Sigmoid colon (tissue), 7 donors: ENCODE results near the gene KDM3B. TPM values are rescaled to one million over a fixed set of nuclear protein-coding genes. Genes with fewer than 3 reads are reported as not detected.
"Not testable (repeated sequence)": the region's sequence is repeated elsewhere in the genome, so short reads cannot be mapped to it uniquely, and the experiment has no call there.

Experiments
- DNase-seq: peaks from one replicate; pipeline ENCODE4 v3.0.0-alpha.2; 2019
- H3K27ac ChIP-seq, 4 donors: fragments of 200-600 bp; sonication (generic); one replicate each; pipeline ENCODE4 v1.5.1; 2016 to 2019; ENCODE audit warnings: mild to moderate bottlenecking in 1 of 4
- H3K27me3 ChIP-seq, 3 donors: fragments of 200-600 bp; sonication (generic); one replicate each; pipeline ENCODE4 v1.5.1; 2019; ENCODE audit warnings: mild to moderate bottlenecking in 1 of 3
- H3K36me3 ChIP-seq, 4 donors: fragments of 200-600 bp; sonication (generic); one replicate each; pipeline ENCODE4 v1.5.1; 2016 to 2019
- H3K4me1 ChIP-seq, 4 donors: fragments of 200-600 bp; sonication (generic); one replicate each; pipeline ENCODE4 v1.5.1; 2017 to 2019
- H3K4me3 ChIP-seq, 4 donors: fragments of 200-600 bp; sonication (generic); one replicate each; pipeline ENCODE4 v1.5.1; 2017 to 2019; ENCODE audit warnings: mild to moderate bottlenecking in 2 of 4, moderate library complexity in 1 of 4
- H3K9me3 ChIP-seq, 4 donors: fragments of 200-600 bp in 3 of 4; sonication (generic) in 3 of 4; one replicate each; pipeline versions ENCODE4 v1.5.1 to v1.6.1; 2013 to 2019
- CTCF ChIP-seq, 4 experiments: fragments of 450-650 bp in 3 of 4; fragments of 200-600 bp in 1 of 4; IDR thresholded peaks; one replicate each; pipeline ENCODE4 v1.5.1; 2016 to 2019; ENCODE audit warnings: antibody characterized with exemption in 4 of 4, mild to moderate bottlenecking in 3 of 4, moderate library complexity in 2 of 4
- EP300 ChIP-seq, 4 donors: sonication (generic); formaldehyde crosslinking; IDR thresholded peaks; one replicate each; pipeline ENCODE4 v1.6.1; 2017; ENCODE audit warnings: antibody characterized with exemption in 4 of 4
- POLR2A ChIP-seq, 2 donors: fragments of 450-650 bp; IDR thresholded peaks; one replicate each; pipeline ENCODE4 v1.6.1; 2016; ENCODE audit warnings: antibody characterized with exemption in 2 of 2, mild to moderate bottlenecking in 2 of 2, moderate library complexity in 2 of 2
- POLR2AphosphoS5 ChIP-seq, 4 donors: sonication (generic); formaldehyde crosslinking; IDR thresholded peaks; one replicate each; pipeline ENCODE4 v1.6.1; 2017; ENCODE audit warnings: antibody characterized with exemption in 4 of 4
- WGBS, 2 donors: extraction: QIAGEN DNeasy Blood & Tissue Kit; methylation state at CpG; one replicate each; pipeline ENCODE4 v1.1.7; 2013; 5-methylcytosine and 5-hydroxymethylcytosine counted together
- intact Hi-C: fragments of 100-400 bp; cut with DNase I; formaldehyde crosslinking; loops from one replicate; pipeline ENCODE4 v1.15.1; 2023
- polyA plus RNA-seq, 3 donors: library from polyadenylated mRNA; stranded (reverse); fragments of 200-250 nt; gene quantifications; one replicate each; pipeline ENCODE4 v1.2.3, GENCODE V29; 2013
- total RNA-seq, 4 donors: library from RNA; depleted of rRNA; stranded (reverse); fragments of >200 nt; gene quantifications; one replicate each; pipeline ENCODE4 v1.1.0, GENCODE V29; 2016
- donor health status: healthy with polysubstance abuse.
- donor health status: Bipolar disorder and iron deficiency.
- donor health status: healthy.

Gene KDM3B
- total and polyA plus RNA-seq, 7 donors = 16.2 to 69.6 (median 54.8) TPM

- H3K4me3 ChIP-seq = no peak overlapping the region
- intact Hi-C loops = no loop called here
- no peaks in the 10 kb centered on the region for H3K4me1 ChIP-seq
- H3K27me3 ChIP-seq = no peaks in the 10 kb centered on the region
- H3K9me3 ChIP-seq = no peaks in the 10 kb centered on the region
- TF ChIP-seq CTCF (IDR thresholded peaks at IDR 0.05) = no peak
- no peak for TF ChIP-seq POLR2A (IDR thresholded peaks at IDR 0.05)
- TF ChIP-seq POLR2AphosphoS5 (IDR thresholded peaks at IDR 0.05) = no peak
- TF ChIP-seq EP300 (IDR thresholded peaks at IDR 0.05) = no peak
- peaks cover 30 to 88% (median 53%) of the 10 kb centered on the region in 4 donors for H3K36me3 ChIP-seq
- no peak overlapping the region for H3K27ac ChIP-seq
- 92 to 98% methylated on average over 3 of the region's 3 CpGs for WGBS, 2 donors
- no peak for DNase-seq
Measured at GRCh38 chr5:138389332-138389731, 36.8 kb downstream of the KDM3B start.

- H3K9me3 ChIP-seq, H3K4me1 ChIP-seq, H3K4me3 ChIP-seq, intact Hi-C loops, H3K27ac ChIP-seq, H3K27me3 ChIP-seq, DNase-seq: not testable (repeated sequence)
- WGBS, 2 donors = 95 to 97% methylated on average over 10 of the region's 10 CpGs
- peaks cover 34 to 88% (median 53%) of the 10 kb centered on the region in 4 donors for H3K36me3 ChIP-seq
Measured at GRCh38 chr5:138389911-138390310, 37.4 kb downstream of the KDM3B start.

GRCh38 chr5:138391859-138392386 lies 39.4 kb downstream of the KDM3B start:
- Histone ChIP-seq H3K4me1 (no peaks in the 10 kb centered on the region), H3K36me3 (peaks cover 32 to 88% (median 41%) of the 10 kb centered on the region in 4 donors), H3K4me3 (no peak overlapping the region), H3K9me3 (no peaks in the 10 kb centered on the region), H3K27me3 (no peaks in the 10 kb centered on the region), H3K27ac (peak overlapping the region in 1 of 4 donors; percentile 70)
- DNase-seq = no peak
- intact Hi-C loops = no loop called here
- WGBS, 2 donors = 93 to 94% methylated on average over 9 of the region's 9 CpGs
- TF ChIP-seq EP300 (IDR thresholded peaks at IDR 0.05) (no peak), POLR2A (IDR thresholded peaks at IDR 0.05) (no peak), CTCF (IDR thresholded peaks at IDR 0.05) (no peak), POLR2AphosphoS5 (IDR thresholded peaks at IDR 0.05) (no peak)

- Histone ChIP-seq H3K27me3 (no peaks in the 10 kb centered on the region), H3K9me3 (no peaks in the 10 kb centered on the region), H3K4me1 (no peaks in the 10 kb centered on the region), H3K36me3 (peaks cover 25 to 95% (median 34%) of the 10 kb centered on the region in 4 donors), H3K27ac (no peak overlapping the region), H3K4me3 (no peak overlapping the region)
- DNase-seq = no peak
- TF ChIP-seq EP300 (IDR thresholded peaks at IDR 0.05) = no peak
- no peak for TF ChIP-seq POLR2A (IDR thresholded peaks at IDR 0.05)
- no peak for TF ChIP-seq POLR2AphosphoS5 (IDR thresholded peaks at IDR 0.05)
- TF ChIP-seq CTCF (IDR thresholded peaks at IDR 0.05) = no peak
- intact Hi-C loops = no loop called here
Measured at GRCh38 chr5:138402640-138403039, 50.2 kb downstream of the KDM3B start.

- H3K27me3 ChIP-seq = no peaks in the 10 kb centered on the region
- H3K4me1 ChIP-seq = no peaks in the 10 kb centered on the region
- no peak overlapping the region for H3K27ac ChIP-seq
- intact Hi-C loops = no loop called here
- no peak for DNase-seq
- no peak overlapping the region for H3K4me3 ChIP-seq
- WGBS, 2 donors = 66 to 73% methylated on average over 5 of the region's 5 CpGs
- no peaks in the 10 kb centered on the region for H3K9me3 ChIP-seq
- peaks cover 0 to 68% (median 8%) of the 10 kb centered on the region in 4 donors for H3K36me3 ChIP-seq
- TF ChIP-seq POLR2A (IDR thresholded peaks at IDR 0.05) = no peak
- no peak for TF ChIP-seq CTCF (IDR thresholded peaks at IDR 0.05)
- no peak for TF ChIP-seq EP300 (IDR thresholded peaks at IDR 0.05)
- TF ChIP-seq POLR2AphosphoS5 (IDR thresholded peaks at IDR 0.05) = no peak
Measured at GRCh38 chr5:138408023-138408422, 55.5 kb downstream of the KDM3B start.
